ENCODE data around the gene TNS1. TPM values are rescaled to one million over a fixed set of nuclear protein-coding genes. Genes with fewer than 3 reads are reported as not detected.

The TNS1 gene
- total RNA-seq, 1 donor from 2014 or later: 219 TPM

- Histone ChIP-seq H3K9me3 (ENCODE audit: insufficient read depth, low read depth, low read length) (no peaks in the 10 kb centered on the region), H2AFZ (ENCODE audit: low read depth, low read length) (no peak overlapping the region), H3K79me2 (ENCODE audit: insufficient read depth, low read length) (peaks cover 22% of the 10 kb centered on the region), H3K27ac (ENCODE audit: low read depth, low read length) (no peak overlapping the region), H3K9ac (ENCODE audit: low read length) (no peak overlapping the region), H3K27me3 (ENCODE audit: insufficient read depth, low read length) (no peaks in the 10 kb centered on the region), H3K4me1 (ENCODE audit: insufficient read depth, low read length) (peaks cover 16% of the 10 kb centered on the region), H3K4me3 (ENCODE audit: insufficient read depth, low read depth, low read length) (no peak overlapping the region), H3K4me2 (ENCODE audit: low read length) (no peak overlapping the region), H4K20me1 (ENCODE audit: insufficient read depth, low read length) (peaks cover 95% of the 10 kb centered on the region), H3K36me3 (ENCODE audit: insufficient read depth, low read length) (peaks cover 35% of the 10 kb centered on the region)
- DNase-seq (ENCODE audit: low read depth): no peak
- H3K27me3 Mint-ChIP-seq (ENCODE audit: low read depth, unreplicated experiment): peaks cover 4% of the 10 kb centered on the region
- no peaks in the 10 kb centered on the region for H3K9me3 Mint-ChIP-seq (ENCODE audit: unreplicated experiment)
- H3K4me3 Mint-ChIP-seq (ENCODE audit: unreplicated experiment): no peak overlapping the region
- FAIRE-seq: no peak
- TF ChIP-seq EZH2 (IDR thresholded peaks at IDR 0.05; ENCODE audit: insufficient read depth, low read length): no peak
- TF ChIP-seq CTCF (IDR thresholded peaks at IDR 0.05; ENCODE audit: insufficient read depth, low read depth, low read length): no peak
- peaks cover 35% of the 10 kb centered on the region for H3K4me1 Mint-ChIP-seq (ENCODE audit: low read depth, unreplicated experiment)
- H3K27ac Mint-ChIP-seq (ENCODE audit: unreplicated experiment): peak overlapping the region; percentile 50
- H3K36me3 Mint-ChIP-seq (ENCODE audit: low read depth, unreplicated experiment): peaks cover 33% of the 10 kb centered on the region
Observed at GRCh38 chr2:217859926-217860325, 142.9 kb downstream of the TNS1 start.

GRCh38 chr2:217858519-217859491 lies 144.0 kb downstream of the TNS1 start:
- H3K4me1 Mint-ChIP-seq (ENCODE audit: low read depth, unreplicated experiment): peaks cover 39% of the 10 kb centered on the region

GRCh38 chr2:217857624-217858506 lies 144.9 kb downstream of the TNS1 start:
- Mint-ChIP-seq H3K27ac (ENCODE audit: unreplicated experiment) (peak overlapping the region; percentile 69), H3K27me3 (ENCODE audit: low read depth, unreplicated experiment) (peaks cover 4% of the 10 kb centered on the region), H3K4me3 (ENCODE audit: unreplicated experiment) (peak overlapping the region; percentile 64), H3K4me1 (ENCODE audit: low read depth, unreplicated experiment) (peaks cover 44% of the 10 kb centered on the region), H3K9me3 (ENCODE audit: unreplicated experiment) (no peaks in the 10 kb centered on the region), H3K36me3 (ENCODE audit: low read depth, unreplicated experiment) (peaks cover 35% of the 10 kb centered on the region)
- Histone ChIP-seq H3K9me3 (ENCODE audit: insufficient read depth, low read depth, low read length) (no peaks in the 10 kb centered on the region), H4K20me1 (ENCODE audit: insufficient read depth, low read length) (peaks cover 95% of the 10 kb centered on the region), H3K4me2 (ENCODE audit: low read length) (peak overlapping the region; percentile 77), H3K4me3 (ENCODE audit: insufficient read depth, low read depth, low read length) (no peak overlapping the region), H3K27me3 (ENCODE audit: insufficient read depth, low read length) (no peaks in the 10 kb centered on the region), H3K36me3 (ENCODE audit: insufficient read depth, low read length) (peaks cover 31% of the 10 kb centered on the region), H3K4me1 (ENCODE audit: insufficient read depth, low read length) (peaks cover 21% of the 10 kb centered on the region), H2AFZ (ENCODE audit: low read depth, low read length) (peak overlapping the region; percentile 24), H3K9ac (ENCODE audit: low read length) (peak overlapping the region; percentile 66), H3K27ac (ENCODE audit: low read depth, low read length) (peak overlapping the region; percentile 64), H3K79me2 (ENCODE audit: insufficient read depth, low read length) (peaks cover 28% of the 10 kb centered on the region)
- DNase-seq (ENCODE audit: low read depth) (no peak), FAIRE-seq (no peak)
- TF ChIP-seq CTCF (IDR thresholded peaks at IDR 0.05; ENCODE audit: insufficient read depth, low read depth, low read length) (no peak), EZH2 (IDR thresholded peaks at IDR 0.05; ENCODE audit: insufficient read depth, low read length) (no peak)

More at GRCh38 chr2:217858519-217859491, 144.0 kb downstream of the TNS1 start:
- Histone ChIP-seq H3K27me3 (ENCODE audit: insufficient read depth, low read length) (no peaks in the 10 kb centered on the region), H3K27ac (ENCODE audit: low read depth, low read length) (peak overlapping the region; percentile 86), H2AFZ (ENCODE audit: low read depth, low read length) (peak overlapping the region; percentile 24), H3K4me3 (ENCODE audit: insufficient read depth, low read depth, low read length) (no peak overlapping the region), H3K36me3 (ENCODE audit: insufficient read depth, low read length) (peaks cover 31% of the 10 kb centered on the region), H3K79me2 (ENCODE audit: insufficient read depth, low read length) (peaks cover 22% of the 10 kb centered on the region), H3K9ac (ENCODE audit: low read length) (peak overlapping the region; percentile 66), H3K4me2 (ENCODE audit: low read length) (peak overlapping the region; percentile 77), H3K4me1 (ENCODE audit: insufficient read depth, low read length) (peaks cover 16% of the 10 kb centered on the region), H4K20me1 (ENCODE audit: insufficient read depth, low read length) (peaks cover 95% of the 10 kb centered on the region), H3K9me3 (ENCODE audit: insufficient read depth, low read depth, low read length) (no peaks in the 10 kb centered on the region)
- Mint-ChIP-seq H3K27me3 (ENCODE audit: low read depth, unreplicated experiment) (peaks cover 4% of the 10 kb centered on the region), H3K9me3 (ENCODE audit: unreplicated experiment) (no peaks in the 10 kb centered on the region), H3K27ac (ENCODE audit: unreplicated experiment) (peak overlapping the region; percentile 69), H3K4me3 (ENCODE audit: unreplicated experiment) (no peak overlapping the region), H3K36me3 (ENCODE audit: low read depth, unreplicated experiment) (peaks cover 36% of the 10 kb centered on the region)
- peak; percentile 72 for FAIRE-seq
- no peak for TF ChIP-seq EZH2 (IDR thresholded peaks at IDR 0.05; ENCODE audit: insufficient read depth, low read length)
- peak; percentile 78 for DNase-seq (ENCODE audit: low read depth)
